ENCODE data around the gene SLX9.

The SLX9 gene

GRCh38 chr21:44949161-44949778 lies 9.4 kb downstream of the SLX9 start:
- no peak for DNase-seq

GRCh38 chr21:44949779-44950198 lies 10.0 kb downstream of the SLX9 start:
- peak; percentile 84 for DNase-seq

- no peak for DNase-seq
These were observed 10.5 kb downstream of the SLX9 start for GRCh38 chr21:44950351-44950750.

GRCh38 chr21:44951186-44951915 lies 11.5 kb downstream of the SLX9 start:
- no peak for DNase-seq

- no peak for DNase-seq
These were observed 12.5 kb downstream of the SLX9 start for GRCh38 chr21:44952116-44952928.

- DNase-seq, result no peak
These were observed 13.2 kb downstream of the SLX9 start for GRCh38 chr21:44952929-44953627.

GRCh38 chr21:44953628-44954021 lies 13.8 kb downstream of the SLX9 start:
- DNase-seq, result no peak

- DNase-seq, result no peak
These were observed 14.5 kb downstream of the SLX9 start for GRCh38 chr21:44954281-44954771.

- no peak for DNase-seq
These were observed 15.4 kb downstream of the SLX9 start for GRCh38 chr21:44955141-44955797.

- no peak for DNase-seq
These were observed 16.0 kb downstream of the SLX9 start for GRCh38 chr21:44955798-44956175.

GRCh38 chr21:44956356-44957046 lies 16.7 kb downstream of the SLX9 start:
- no peak for DNase-seq

- DNase-seq, result no peak
These were observed 17.4 kb downstream of the SLX9 start for GRCh38 chr21:44957047-44957831.

GRCh38 chr21:44957901-44958451 lies 18.1 kb downstream of the SLX9 start:
- DNase-seq, result no peak

GRCh38 chr21:44958471-44959191 lies 18.8 kb downstream of the SLX9 start:
- no peak for DNase-seq

- no peak for DNase-seq
These were observed 19.7 kb downstream of the SLX9 start for GRCh38 chr21:44959376-44960091.

GRCh38 chr21:44960141-44961092 lies 20.6 kb downstream of the SLX9 start:
- DNase-seq, result no peak

- no peak for DNase-seq
These were observed 22.7 kb downstream of the SLX9 start for GRCh38 chr21:44962403-44962966.

- no peak for DNase-seq
These were observed 24.6 kb downstream of the SLX9 start for GRCh38 chr21:44964381-44964780.

All from stimulated activated CD4-positive, alpha-beta T cell treated with anti-CD3 and anti-CD28 coated beads, Interleukin-4, amount 100 ng/mL, for 1 hour (primary cell).